Measurements from ENCODE around the gene RNF31. TPM values are rescaled to one million over a fixed set of nuclear protein-coding genes. Genes with fewer than 3 reads are reported as not detected.

The RNF31 gene
- total and polyA plus RNA-seq, 2 of the 13 experiments (the other 11 are each of a cell fraction or from before 2014, with no cell fraction given): 48.2 to 86.8 TPM

DNA sequence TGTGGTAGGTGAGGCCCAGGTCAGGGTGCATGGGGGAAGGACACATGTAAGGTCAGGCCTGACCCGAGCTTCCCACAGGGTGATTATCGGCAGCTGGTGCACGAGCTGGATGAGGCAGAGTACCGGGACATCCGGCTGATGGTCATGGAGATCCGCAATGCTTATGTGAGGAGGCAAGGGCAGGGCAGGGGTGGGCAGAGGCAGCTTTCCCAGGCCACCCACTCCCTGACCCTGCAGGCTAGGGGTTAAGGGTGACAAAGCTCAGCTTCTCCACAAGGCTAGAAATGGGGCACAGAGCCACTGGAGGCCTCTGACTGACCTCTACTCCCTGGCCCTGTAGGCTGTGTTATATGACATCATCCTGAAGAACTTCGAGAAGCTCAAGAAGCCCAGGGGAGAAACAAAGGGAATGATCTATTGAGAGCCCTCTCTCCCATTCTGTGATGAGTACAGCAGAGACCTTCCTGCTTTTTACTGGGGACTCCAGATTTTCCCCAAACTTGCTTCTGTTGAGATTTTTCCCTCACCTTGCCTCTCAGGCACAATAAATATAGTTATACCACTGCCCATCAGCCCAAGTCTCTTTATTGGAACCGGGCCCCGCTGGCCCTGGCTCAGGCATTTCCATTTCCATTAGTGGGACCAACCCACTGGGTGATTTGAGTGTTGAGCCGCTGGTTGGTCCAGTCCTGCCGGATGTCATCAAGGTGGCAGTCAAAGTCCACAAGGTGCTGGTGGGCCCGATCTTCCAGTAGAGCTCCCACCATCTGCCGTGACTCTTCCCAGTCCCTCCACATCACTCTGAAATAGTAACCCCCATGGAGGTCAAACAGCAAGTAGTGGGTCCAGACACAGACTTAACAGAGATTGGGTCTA lies 8.7 kb upstream of the RNF31 start (continued):
- TF ChIP-seq, protein P1, sequence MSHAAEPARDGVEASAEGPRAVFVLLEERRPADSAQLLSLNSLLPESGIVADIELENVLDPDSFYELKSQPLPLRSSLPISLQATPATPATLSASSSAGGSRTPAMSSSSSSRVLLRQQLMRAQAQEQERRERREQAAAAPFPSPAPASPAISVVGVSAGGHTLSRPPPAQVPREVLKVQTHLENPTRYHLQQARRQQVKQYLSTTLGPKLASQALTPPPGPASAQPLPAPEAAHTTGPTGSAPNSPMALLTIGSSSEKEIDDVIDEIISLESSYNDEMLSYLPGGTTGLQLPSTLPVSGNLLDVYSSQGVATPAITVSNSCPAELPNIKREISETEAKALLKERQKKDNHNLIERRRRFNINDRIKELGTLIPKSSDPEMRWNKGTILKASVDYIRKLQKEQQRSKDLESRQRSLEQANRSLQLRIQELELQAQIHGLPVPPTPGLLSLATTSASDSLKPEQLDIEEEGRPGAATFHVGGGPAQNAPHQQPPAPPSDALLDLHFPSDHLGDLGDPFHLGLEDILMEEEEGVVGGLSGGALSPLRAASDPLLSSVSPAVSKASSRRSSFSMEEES (CRISPR knock-in tag; IDR thresholded peaks at IDR 0.05): no peak
- TF ChIP-seq RORA (CRISPR knock-in tag; IDR thresholded peaks at IDR 0.05) (no peak), CHD2 (IDR thresholded peaks at IDR 0.05; ENCODE audit: low read depth, low read length) (no peak), PAX8 (CRISPR knock-in tag; IDR thresholded peaks at IDR 0.05; ENCODE audit: borderline replicate concordance) (no peak), ZSCAN22 (CRISPR knock-in tag; IDR thresholded peaks at IDR 0.05) (no peak), CBX1 (IDR thresholded peaks at IDR 0.05; ENCODE audit: low read depth) (peak; percentile 9), PLRG1 (conservative IDR thresholded peaks at IDR 0.05) (no peak), ISL2 (CRISPR knock-in tag; IDR thresholded peaks at IDR 0.05) (no peak), SRSF4 (IDR thresholded peaks at IDR 0.05; ENCODE audit: low read depth, low read length, poor library complexity, severe bottlenecking) (no peak), ZBTB7B (CRISPR knock-in tag; IDR thresholded peaks at IDR 0.05) (no peak), JUN (CRISPR knock-in tag; IDR thresholded peaks at IDR 0.05) (no peak), HOXA3 (CRISPR knock-in tag; IDR thresholded peaks at IDR 0.05) (no peak), KLF15 (CRISPR knock-in tag; IDR thresholded peaks at IDR 0.05; ENCODE audit: borderline replicate concordance) (no peak), SIN3B (IDR thresholded peaks at IDR 0.05; ENCODE audit: low read length) (no peak), FLYWCH1 (CRISPR knock-in tag; IDR thresholded peaks at IDR 0.05) (no peak), ZNF101 (CRISPR knock-in tag; IDR thresholded peaks at IDR 0.05; ENCODE audit: borderline replicate concordance, low read depth) (no peak), IRX3 (CRISPR knock-in tag; IDR thresholded peaks at IDR 0.05; ENCODE audit: borderline replicate concordance, low read depth) (no peak), ADNP (CRISPR knock-in tag; IDR thresholded peaks at IDR 0.05) (no peak), ZSCAN31 (CRISPR knock-in tag; IDR thresholded peaks at IDR 0.05; ENCODE audit: low read depth) (no peak), ZNF747 (CRISPR knock-in tag; IDR thresholded peaks at IDR 0.05; ENCODE audit: borderline replicate concordance) (no peak)
- TF ChIP-seq, protein P2, sequence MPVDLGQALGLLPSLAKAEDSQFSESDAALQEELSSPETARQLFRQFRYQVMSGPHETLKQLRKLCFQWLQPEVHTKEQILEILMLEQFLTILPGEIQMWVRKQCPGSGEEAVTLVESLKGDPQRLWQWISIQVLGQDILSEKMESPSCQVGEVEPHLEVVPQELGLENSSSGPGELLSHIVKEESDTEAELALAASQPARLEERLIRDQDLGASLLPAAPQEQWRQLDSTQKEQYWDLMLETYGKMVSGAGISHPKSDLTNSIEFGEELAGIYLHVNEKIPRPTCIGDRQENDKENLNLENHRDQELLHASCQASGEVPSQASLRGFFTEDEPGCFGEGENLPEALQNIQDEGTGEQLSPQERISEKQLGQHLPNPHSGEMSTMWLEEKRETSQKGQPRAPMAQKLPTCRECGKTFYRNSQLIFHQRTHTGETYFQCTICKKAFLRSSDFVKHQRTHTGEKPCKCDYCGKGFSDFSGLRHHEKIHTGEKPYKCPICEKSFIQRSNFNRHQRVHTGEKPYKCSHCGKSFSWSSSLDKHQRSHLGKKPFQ (CRISPR knock-in tag; IDR thresholded peaks at IDR 0.05; ENCODE audit: insufficient replicate concordance): no peak
- TF ChIP-seq, protein P3, sequence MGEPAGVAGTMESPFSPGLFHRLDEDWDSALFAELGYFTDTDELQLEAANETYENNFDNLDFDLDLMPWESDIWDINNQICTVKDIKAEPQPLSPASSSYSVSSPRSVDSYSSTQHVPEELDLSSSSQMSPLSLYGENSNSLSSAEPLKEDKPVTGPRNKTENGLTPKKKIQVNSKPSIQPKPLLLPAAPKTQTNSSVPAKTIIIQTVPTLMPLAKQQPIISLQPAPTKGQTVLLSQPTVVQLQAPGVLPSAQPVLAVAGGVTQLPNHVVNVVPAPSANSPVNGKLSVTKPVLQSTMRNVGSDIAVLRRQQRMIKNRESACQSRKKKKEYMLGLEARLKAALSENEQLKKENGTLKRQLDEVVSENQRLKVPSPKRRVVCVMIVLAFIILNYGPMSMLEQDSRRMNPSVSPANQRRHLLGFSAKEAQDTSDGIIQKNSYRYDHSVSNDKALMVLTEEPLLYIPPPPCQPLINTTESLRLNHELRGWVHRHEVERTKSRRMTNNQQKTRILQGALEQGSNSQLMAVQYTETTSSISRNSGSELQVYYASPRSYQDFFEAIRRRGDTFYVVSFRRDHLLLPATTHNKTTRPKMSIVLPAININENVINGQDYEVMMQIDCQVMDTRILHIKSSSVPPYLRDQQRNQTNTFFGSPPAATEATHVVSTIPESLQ (CRISPR knock-in tag; conservative IDR thresholded peaks at IDR 0.05): no peak
- TF ChIP-seq, protein P4, sequence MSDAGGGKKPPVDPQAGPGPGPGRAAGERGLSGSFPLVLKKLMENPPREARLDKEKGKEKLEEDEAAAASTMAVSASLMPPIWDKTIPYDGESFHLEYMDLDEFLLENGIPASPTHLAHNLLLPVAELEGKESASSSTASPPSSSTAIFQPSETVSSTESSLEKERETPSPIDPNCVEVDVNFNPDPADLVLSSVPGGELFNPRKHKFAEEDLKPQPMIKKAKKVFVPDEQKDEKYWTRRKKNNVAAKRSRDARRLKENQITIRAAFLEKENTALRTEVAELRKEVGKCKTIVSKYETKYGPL (CRISPR knock-in tag; IDR thresholded peaks at IDR 0.05): no peak
- TF ChIP-seq, protein P5, sequence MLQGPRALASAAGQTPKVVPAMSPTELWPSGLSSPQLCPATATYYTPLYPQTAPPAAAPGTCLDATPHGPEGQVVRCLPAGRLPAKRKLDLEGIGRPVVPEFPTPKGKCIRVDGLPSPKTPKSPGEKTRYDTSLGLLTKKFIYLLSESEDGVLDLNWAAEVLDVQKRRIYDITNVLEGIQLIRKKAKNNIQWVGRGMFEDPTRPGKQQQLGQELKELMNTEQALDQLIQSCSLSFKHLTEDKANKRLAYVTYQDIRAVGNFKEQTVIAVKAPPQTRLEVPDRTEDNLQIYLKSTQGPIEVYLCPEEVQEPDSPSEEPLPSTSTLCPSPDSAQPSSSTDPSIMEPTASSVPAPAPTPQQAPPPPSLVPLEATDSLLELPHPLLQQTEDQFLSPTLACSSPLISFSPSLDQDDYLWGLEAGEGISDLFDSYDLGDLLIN (CRISPR knock-in tag; IDR thresholded peaks at IDR 0.05; ENCODE audit: borderline replicate concordance): no peak

Measured in HepG2 (cell line).